Right renal cortex interstitium (tissue), 3 donors: Measurements from ENCODE around the gene R3HDM4. TPM values are rescaled to one million over a fixed set of nuclear protein-coding genes. Genes with fewer than 3 reads are reported as not detected.
"Not testable (repeated sequence)": the region's sequence is repeated elsewhere in the genome, so short reads cannot be mapped to it uniquely, and the experiment has no call there.

Experiments
- DNase-seq, 3 donors: peaks; one replicate each; pipeline ENCODE4 v3.0.0-alpha.2; 2013; ENCODE audit warnings: low read depth in 3 of 3, low spot score in 2 of 3
- polyA plus RNA-seq, 3 donors: library from polyadenylated mRNA; unstranded; fragments of 120-200 nt; gene quantifications; one replicate each; pipeline ENCODE4 v1.2.1, GENCODE V29; 2013; ENCODE audit not compliant: insufficient read length in 3 of 3

Gene R3HDM4
- polyA plus RNA-seq, 3 donors, result 32.0 to 37.7 (median 34.1) TPM

- DNase-seq, result not testable (repeated sequence)
These were observed 34.1 kb downstream of the R3HDM4 start for GRCh38 chr19:878751-879561.

- DNase-seq, result not testable (repeated sequence)
These were observed 34.9 kb downstream of the R3HDM4 start for GRCh38 chr19:877992-878660.

- no peak for DNase-seq
These were observed 36.2 kb downstream of the R3HDM4 start for GRCh38 chr19:876780-877314.

- DNase-seq, result no peak
These were observed 36.9 kb downstream of the R3HDM4 start for GRCh38 chr19:876089-876488.

GRCh38 chr19:875265-875879, 37.6 kb downstream of the R3HDM4 start:
- DNase-seq, result no peak

- no peak for DNase-seq
These were observed 39.4 kb downstream of the R3HDM4 start for GRCh38 chr19:873561-874041.

- no peak for DNase-seq
These were observed 39.9 kb downstream of the R3HDM4 start for GRCh38 chr19:873084-873483.

- no peak for DNase-seq
These were observed 40.6 kb downstream of the R3HDM4 start for GRCh38 chr19:872266-872951.

- no peak for DNase-seq
These were observed 41.4 kb downstream of the R3HDM4 start for GRCh38 chr19:871446-872265.

- DNase-seq, result no peak
These were observed 42.0 kb downstream of the R3HDM4 start for GRCh38 chr19:870963-871401.

- no peak for DNase-seq
These were observed 42.7 kb downstream of the R3HDM4 start for GRCh38 chr19:870314-870713.

- no peak for DNase-seq
These were observed 43.5 kb downstream of the R3HDM4 start for GRCh38 chr19:869245-870177.

GRCh38 chr19:868458-869244, 44.4 kb downstream of the R3HDM4 start:
- DNase-seq, result no peak

GRCh38 chr19:867855-868457, 45.1 kb downstream of the R3HDM4 start:
- no peak for DNase-seq

GRCh38 chr19:867301-867793, 45.7 kb downstream of the R3HDM4 start:
- no peak for DNase-seq

GRCh38 chr19:866769-867300, 46.2 kb downstream of the R3HDM4 start:
- no peak for DNase-seq

GRCh38 chr19:863315-863620, 49.8 kb downstream of the R3HDM4 start:
- no peak for DNase-seq
